PC-9 (cell line): ENCODE data around the gene DENND1A. TPM values are rescaled to one million over a fixed set of nuclear protein-coding genes. Genes with fewer than 3 reads are reported as not detected.

Experiments
- BruUV-seq: library from RNA; stranded (reverse); fragments of 400-500 nt; replicated peaks from 2 replicates; lab custom pipeline; 2021; lab: Mats Ljungman, UMichigan
- CTCF ChIA-PET: fragments of 300-600 bp; sonication (Branson Sonifier 250); formaldehyde crosslinking; loops from one replicate; lab custom pipeline; 2022; ENCODE audit warnings: antibody characterized with exemption; lab: Charles Lee
- POLR2A ChIA-PET: fragments of 300-600 bp; sonication (Branson Sonifier 250); formaldehyde crosslinking; loops from one replicate; lab custom pipeline; 2022; ENCODE audit warnings: antibody characterized with exemption; ENCODE audit not compliant: unreplicated experiment; lab: Charles Lee
- DNase-seq, 2 experiments: peaks; one replicate each; pipeline versions ENCODE4 v3.0.0 to v3.0.0-alpha.2; 2015 to 2022; ENCODE audit warnings: mixed read lengths in 1 of 2
- H2AFZ ChIP-seq: fragments of 200-600 bp; sonication (generic); 2 replicates; pipeline ENCODE4 v1.8.1; 2017; ENCODE audit warnings: antibody characterized with exemption
- H3F3A ChIP-seq: fragments of 200-600 bp; sonication (generic); 2 replicates; pipeline ENCODE4 v1.8.1; 2017; ENCODE audit warnings: antibody characterized with exemption, mild to moderate bottlenecking, low read depth; ENCODE audit not compliant: insufficient read depth
- H3K27ac ChIP-seq: fragments of 200-600 bp; sonication (generic); 2 replicates; pipeline ENCODE4 v1.6.1; 2016; ENCODE audit warnings: mixed run types
- H3K27me3 ChIP-seq: fragments of 200-600 bp; sonication (generic); 2 replicates; pipeline ENCODE4 v1.6.1; 2016; ENCODE audit warnings: low read depth, mixed run types; ENCODE audit not compliant: insufficient read depth
- H3K36me3 ChIP-seq: fragments of 200-600 bp; sonication (generic); 2 replicates; pipeline ENCODE4 v1.6.1; 2016; ENCODE audit warnings: low read depth, mixed run types
- H3K4me1 ChIP-seq: fragments of 200-600 bp; sonication (generic); replicated peaks from 2 replicates; pipeline ENCODE4 v1.6.1; 2016; ENCODE audit warnings: mixed run types; ENCODE audit not compliant: insufficient read depth
- H3K4me2 ChIP-seq: fragments of 200-600 bp; sonication (generic); 2 replicates; pipeline ENCODE4 v1.6.1; 2017; ENCODE audit warnings: mixed run types
- H3K4me3 ChIP-seq: fragments of 200-600 bp; sonication (generic); 2 replicates; pipeline ENCODE4 v1.6.1; 2016; ENCODE audit warnings: mixed run types
- H3K79me2 ChIP-seq: fragments of 200-600 bp; sonication (generic); 2 replicates; pipeline ENCODE4 v1.6.1; 2017; ENCODE audit warnings: low read depth, mixed run types
- H3K9me2 ChIP-seq: fragments of 200-600 bp; sonication (generic); 2 replicates; pipeline ENCODE4 v1.8.1; 2017; ENCODE audit warnings: mild to moderate bottlenecking; ENCODE audit not compliant: insufficient read depth
- H3K9me3 ChIP-seq: fragments of 200-600 bp; sonication (generic); 2 replicates; pipeline ENCODE4 v1.8.1; 2016; ENCODE audit warnings: low read depth; ENCODE audit not compliant: insufficient read depth
- H4K20me1 ChIP-seq: fragments of 200-600 bp; sonication (generic); 2 replicates; pipeline ENCODE4 v1.8.1; 2017; ENCODE audit not compliant: insufficient read depth
- CTCF ChIP-seq: fragments of 200-600 bp; sonication (generic); conservative IDR thresholded peaks from 2 replicates; pipeline ENCODE4 v1.6.1; 2017; ENCODE audit warnings: mixed run types, antibody characterized with exemption, mild to moderate bottlenecking, moderate library complexity
- EZH2 ChIP-seq: fragments of 200-600 bp; sonication (generic); IDR thresholded peaks from 2 replicates; pipeline ENCODE4 v1.8.0; 2017; ENCODE audit warnings: antibody characterized with exemption, low read depth
- intact Hi-C: fragments of 100-400 bp; cut with micrococcal nuclease; formaldehyde crosslinking; loops from one replicate; pipeline ENCODE4 v1.10.0; 2022; ENCODE audit not compliant: unreplicated experiment
- total RNA-seq: library from RNA; stranded (reverse); gene quantifications from 2 replicates; pipeline ENCODE4 v1.2.3, GENCODE V29; 2021

DENND1A gene
- total RNA-seq, 1 experiment from 2014 or later, result 37.7 TPM

- CTCF ChIA-PET, result no interaction called here
- Histone ChIP-seq H3F3A (peaks cover 39% of the 10 kb centered on the region), H2AFZ (no peak overlapping the region), H3K4me2 (peak overlapping the region; percentile 55), H4K20me1 (no peaks in the 10 kb centered on the region), H3K27ac (peak overlapping the region; percentile 59), H3K79me2 (peaks cover 84% of the 10 kb centered on the region), H3K27me3 (no peaks in the 10 kb centered on the region), H3K9me2 (no peaks in the 10 kb centered on the region), H3K4me1 (peaks cover 48% of the 10 kb centered on the region), H3K4me3 (no peak overlapping the region), H3K36me3 (no peaks in the 10 kb centered on the region), H3K9me3 (no peaks in the 10 kb centered on the region)
- intact Hi-C loops, result loop anchor here (5.0 kb wide), 2 partner anchors 238 to 467 kb away; no protein-coding TSS in a partner anchor
- TF ChIP-seq CTCF (no peak), EZH2 (no peak)
- no peak for DNase-seq
- POLR2A ChIA-PET, result no interaction called here
- no TSS peak for BruUV-seq
Observed at GRCh38 chr9:123925161-123925560, 4.8 kb downstream of the DENND1A start.

GRCh38 chr9:123924727-123925126, 5.2 kb downstream of the DENND1A start:
- POLR2A ChIA-PET, result no interaction called here
- BruUV-seq, result no TSS peak
- DNase-seq, result no peak
- H3K36me3 ChIP-seq, result no peaks in the 10 kb centered on the region
- intact Hi-C loops, result loop anchor here (5.0 kb wide), 2 partner anchors 237 to 468 kb away; no protein-coding TSS in a partner anchor
- peaks cover 39% of the 10 kb centered on the region for H3F3A ChIP-seq
- H3K27me3 ChIP-seq, result no peaks in the 10 kb centered on the region
- H3K4me2 ChIP-seq, result peak overlapping the region; percentile 55
- H3K4me1 ChIP-seq, result peaks cover 48% of the 10 kb centered on the region
- no peaks in the 10 kb centered on the region for H3K9me2 ChIP-seq
- H3K79me2 ChIP-seq, result peaks cover 84% of the 10 kb centered on the region
- H2AFZ ChIP-seq, result no peak overlapping the region
- H3K27ac ChIP-seq, result no peak overlapping the region
- H4K20me1 ChIP-seq, result no peaks in the 10 kb centered on the region
- no peak overlapping the region for H3K4me3 ChIP-seq
- CTCF ChIA-PET, result no interaction called here
- no peaks in the 10 kb centered on the region for H3K9me3 ChIP-seq
- TF ChIP-seq CTCF (no peak), EZH2 (no peak)

- BruUV-seq, result no TSS peak
- Histone ChIP-seq H3K27me3 (no peaks in the 10 kb centered on the region), H3K27ac (no peak overlapping the region), H3K36me3 (no peaks in the 10 kb centered on the region), H3K9me3 (no peaks in the 10 kb centered on the region), H3K4me3 (no peak overlapping the region), H3F3A (peaks cover 34% of the 10 kb centered on the region), H3K4me2 (no peak overlapping the region), H4K20me1 (peaks cover 3% of the 10 kb centered on the region; the same call in 1 of the 2 replicates), H2AFZ (no peak overlapping the region), H3K9me2 (no peaks in the 10 kb centered on the region), H3K4me1 (peaks cover 47% of the 10 kb centered on the region), H3K79me2 (peaks cover 82% of the 10 kb centered on the region)
- ChIA-PET POLR2A (no interaction called here), CTCF (interaction anchor here (0.7 kb wide), 1 partner anchor 221 kb away, joined by 5 read pairs; no protein-coding TSS in a partner anchor)
- intact Hi-C loops, result no loop called here
- no peak for DNase-seq
- TF ChIP-seq EZH2 (no peak), CTCF (no peak)
Observed at GRCh38 chr9:123923884-123924283, 6.0 kb downstream of the DENND1A start.
